NCI-H774 (cell line): ENCODE results near the gene SPI1.

ENCODE experiments used
- DNase-seq: peaks from one replicate; lab custom pipeline; 2025; lab: John Stamatoyannopoulos, UW

SPI1 gene

GRCh38 chr11:47406896-47407745 is 28.8 kb upstream of the SPI1 start:
- DNase-seq = no peak

DNA sequence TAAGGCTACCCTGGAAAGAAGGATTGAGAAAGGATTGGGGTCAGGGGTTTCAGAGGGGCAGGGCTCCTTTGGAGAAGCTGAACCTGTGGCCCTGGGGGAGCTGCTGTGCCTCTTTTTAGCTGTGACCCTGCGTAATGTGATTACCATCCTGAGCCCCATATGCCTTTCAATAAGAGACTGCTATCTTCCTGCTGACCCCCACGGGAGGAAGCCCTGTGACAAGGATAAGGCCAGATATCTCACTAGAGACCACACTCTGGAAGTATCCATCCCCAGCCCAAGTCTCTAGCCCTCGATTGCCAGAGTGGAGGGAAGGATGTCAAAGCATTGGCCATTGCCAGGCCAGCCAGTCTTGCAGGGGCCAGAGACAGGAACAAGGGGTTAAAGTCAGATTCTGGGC is 25.2 kb upstream of the SPI1 start:
- no peak for DNase-seq

DNA sequence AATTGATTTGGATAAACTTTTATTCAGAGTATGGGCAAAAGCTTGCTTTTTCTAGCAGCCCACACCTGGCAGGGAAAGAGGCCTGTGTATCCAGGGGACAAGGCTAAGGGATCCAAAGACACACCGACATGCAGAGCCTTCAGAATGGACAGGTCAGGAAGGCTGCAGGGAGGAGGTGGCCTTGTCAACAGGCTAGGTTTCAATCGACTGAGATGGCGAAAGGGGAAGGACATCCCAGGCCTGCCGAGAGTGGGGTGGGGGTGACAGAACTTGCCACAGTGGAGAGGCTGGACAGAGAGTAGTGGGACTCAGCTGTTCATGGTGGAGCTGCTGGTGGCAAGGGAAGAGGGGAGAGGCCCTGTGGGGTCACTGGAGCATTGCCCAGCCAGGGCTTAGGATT is 24.8 kb upstream of the SPI1 start:
- DNase-seq = no peak

DNA sequence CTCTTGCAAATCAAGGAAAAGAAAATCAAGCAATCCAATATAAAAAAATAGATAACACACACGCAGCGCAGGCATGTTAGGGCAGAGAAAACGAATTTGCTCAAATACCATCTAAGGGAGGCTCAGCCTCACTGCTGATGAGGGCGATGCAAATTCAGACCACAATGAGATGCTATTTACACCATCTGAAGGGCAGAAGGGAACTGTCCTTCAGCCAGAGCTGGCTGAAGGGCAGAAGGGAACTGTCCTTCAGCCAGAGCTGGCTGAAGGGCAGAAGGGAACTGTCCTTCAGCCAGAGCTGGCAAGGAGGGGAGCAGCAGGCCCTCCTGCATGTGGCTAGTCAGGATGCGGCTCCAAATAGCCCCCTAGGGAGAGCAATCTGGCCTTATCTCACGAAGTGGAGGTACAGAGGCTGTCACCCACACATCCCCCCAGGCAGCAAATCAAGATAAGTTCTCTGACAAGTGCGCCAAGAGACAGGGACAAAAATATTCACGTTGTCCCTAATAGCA is 22.5 kb upstream of the SPI1 start:
- no peak for DNase-seq

- DNase-seq = no peak
Observed at GRCh38 chr11:47399860-47400767, 21.8 kb upstream of the SPI1 start.

DNA sequence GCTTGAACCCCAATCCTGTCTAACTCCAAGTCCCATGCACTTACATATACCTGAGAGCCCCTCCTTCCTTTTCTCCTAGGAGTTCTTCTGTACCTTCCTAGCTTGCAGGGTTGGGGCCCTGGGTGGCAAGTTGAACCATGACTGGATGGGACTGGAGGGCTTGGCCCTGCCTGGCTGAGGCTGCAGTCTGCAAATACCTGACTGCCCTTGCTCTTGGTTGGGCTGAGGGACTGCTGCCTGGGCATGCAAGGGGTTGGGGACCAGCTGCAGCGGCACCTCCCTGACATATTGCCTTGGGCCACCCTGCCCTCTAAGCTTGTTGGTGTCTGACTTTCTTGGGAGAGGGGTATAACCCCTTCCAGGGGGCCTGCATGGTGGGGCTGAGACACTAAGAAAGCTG is 20.2 kb upstream of the SPI1 start:
- DNase-seq = no peak

DNA sequence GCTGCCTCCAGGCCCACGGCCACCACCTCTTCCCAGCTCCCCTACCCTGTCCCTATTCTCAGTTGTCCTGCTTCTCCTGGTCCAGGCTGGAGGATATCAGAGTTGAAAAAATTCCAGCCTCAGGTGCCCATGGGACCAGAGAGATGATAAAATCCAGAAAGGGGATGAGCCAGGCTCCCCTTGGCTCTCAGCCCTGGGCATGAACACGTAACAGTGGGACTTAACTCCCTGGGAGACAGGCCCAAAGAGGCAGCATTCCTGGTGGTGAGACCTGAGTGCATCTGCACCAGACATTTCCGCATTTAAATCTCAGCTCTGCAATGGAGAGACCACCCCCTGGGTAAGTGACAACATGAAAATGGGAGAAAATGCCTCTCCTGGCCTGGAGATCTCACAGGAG is 19.7 kb upstream of the SPI1 start:
- no peak for DNase-seq

- no peak for DNase-seq
Observed at GRCh38 chr11:47396049-47396320, 17.6 kb upstream of the SPI1 start.

GRCh38 chr11:47395223-47396048 is 17.1 kb upstream of the SPI1 start:
- no peak for DNase-seq

GRCh38 chr11:47394322-47395222 is 16.2 kb upstream of the SPI1 start:
- DNase-seq = no peak

GRCh38 chr11:47394050-47394321 is 15.6 kb upstream of the SPI1 start:
- DNase-seq = no peak

DNA sequence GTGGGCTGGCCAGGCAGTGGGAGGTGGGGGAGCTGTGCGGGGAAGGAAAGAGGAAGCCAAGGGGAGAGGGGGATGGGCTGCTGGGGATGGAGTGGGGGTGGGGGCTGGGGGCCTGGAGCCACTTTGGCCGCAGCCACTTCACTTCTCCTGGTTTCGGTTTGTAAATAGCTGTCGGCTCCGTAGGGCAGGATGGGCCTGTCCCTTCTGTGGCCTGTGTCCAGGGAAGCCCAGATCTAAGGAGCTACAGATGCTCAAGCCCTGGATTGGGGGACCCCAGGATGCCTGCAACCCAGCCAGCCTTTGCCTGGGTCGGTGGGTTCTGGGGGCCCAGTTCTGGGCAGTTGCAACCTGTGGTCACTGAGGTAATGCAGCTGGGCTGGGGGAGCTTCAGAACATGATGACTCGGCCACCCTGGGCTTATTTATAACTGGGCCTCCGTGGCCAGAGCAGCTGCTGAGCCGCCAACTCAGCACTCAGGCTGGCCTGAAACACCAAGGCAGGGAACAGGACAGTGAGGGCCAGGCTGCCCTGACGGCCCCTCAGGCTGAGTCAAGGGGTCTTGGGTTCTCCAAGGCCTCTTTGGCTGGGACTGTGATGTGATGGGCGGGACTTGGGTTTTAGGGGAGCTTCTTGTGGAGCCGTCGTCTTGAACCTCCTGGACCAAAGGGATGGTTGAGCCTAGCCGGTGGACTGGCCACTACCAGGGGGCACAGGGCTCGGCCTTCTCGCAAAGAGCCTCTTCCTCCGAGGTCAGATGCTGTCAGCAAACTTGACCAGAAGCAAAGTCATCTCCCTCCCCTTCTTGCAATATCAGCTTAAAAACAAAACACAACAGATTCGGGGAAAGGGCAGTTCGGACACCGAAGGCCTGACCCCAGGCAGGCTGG is 15.1 kb upstream of the SPI1 start:
- DNase-seq = no peak

GRCh38 chr11:47392546-47393162 is 14.3 kb upstream of the SPI1 start:
- DNase-seq = no peak

GRCh38 chr11:47391711-47392432 is 13.5 kb upstream of the SPI1 start:
- no peak for DNase-seq

GRCh38 chr11:47391077-47391583 is 12.8 kb upstream of the SPI1 start:
- DNase-seq = no peak

- no peak for DNase-seq
Observed at GRCh38 chr11:47390422-47390760, 12.0 kb upstream of the SPI1 start.

DNA sequence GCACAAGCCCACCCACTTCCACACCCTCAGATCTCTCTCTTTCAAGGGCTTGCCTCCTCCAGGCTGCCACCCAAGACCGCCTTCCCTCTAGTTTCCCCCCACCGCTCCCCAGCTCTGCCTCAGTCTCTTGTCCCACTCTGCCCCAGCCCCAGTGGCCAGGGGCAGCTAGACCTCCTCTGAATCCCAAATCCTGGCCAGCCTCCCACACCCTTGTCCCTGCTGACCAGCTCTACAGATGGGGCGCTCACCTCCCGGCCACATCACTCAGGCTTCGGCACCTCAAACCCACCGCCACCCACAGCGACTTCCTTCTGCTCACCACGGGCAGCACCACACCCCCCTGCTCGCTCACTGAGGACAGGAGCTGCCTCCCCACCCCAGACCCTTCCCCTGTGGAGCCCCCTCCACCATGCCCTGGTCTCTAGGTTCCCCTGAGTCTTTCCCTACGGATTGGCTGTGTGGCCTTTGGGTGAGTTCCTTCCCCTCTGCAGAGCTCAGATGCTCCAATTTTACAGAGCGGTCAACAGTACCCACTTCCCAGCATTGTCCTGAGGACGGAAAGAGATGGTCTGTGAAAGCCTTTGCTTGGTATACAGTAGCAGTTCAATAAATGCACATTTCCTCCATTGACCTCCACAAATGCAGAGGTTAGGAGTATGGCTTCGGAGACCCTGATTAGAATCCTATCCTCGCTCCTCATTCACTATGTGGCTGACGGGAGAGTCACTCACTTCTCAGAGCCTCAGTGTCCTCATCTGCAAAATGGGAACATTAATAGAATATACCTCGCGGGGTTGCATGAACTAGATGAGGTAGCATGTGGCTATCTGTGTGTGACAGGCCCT is 11.5 kb upstream of the SPI1 start:
- DNase-seq = no peak
